ENCODE measurements around the gene PFKFB2. TPM values are rescaled to one million over a fixed set of nuclear protein-coding genes. Genes with fewer than 3 reads are reported as not detected.

The PFKFB2 gene
- total RNA-seq, 2 donors from 2014 or later, result 5.6 to 6.1 TPM

DNA sequence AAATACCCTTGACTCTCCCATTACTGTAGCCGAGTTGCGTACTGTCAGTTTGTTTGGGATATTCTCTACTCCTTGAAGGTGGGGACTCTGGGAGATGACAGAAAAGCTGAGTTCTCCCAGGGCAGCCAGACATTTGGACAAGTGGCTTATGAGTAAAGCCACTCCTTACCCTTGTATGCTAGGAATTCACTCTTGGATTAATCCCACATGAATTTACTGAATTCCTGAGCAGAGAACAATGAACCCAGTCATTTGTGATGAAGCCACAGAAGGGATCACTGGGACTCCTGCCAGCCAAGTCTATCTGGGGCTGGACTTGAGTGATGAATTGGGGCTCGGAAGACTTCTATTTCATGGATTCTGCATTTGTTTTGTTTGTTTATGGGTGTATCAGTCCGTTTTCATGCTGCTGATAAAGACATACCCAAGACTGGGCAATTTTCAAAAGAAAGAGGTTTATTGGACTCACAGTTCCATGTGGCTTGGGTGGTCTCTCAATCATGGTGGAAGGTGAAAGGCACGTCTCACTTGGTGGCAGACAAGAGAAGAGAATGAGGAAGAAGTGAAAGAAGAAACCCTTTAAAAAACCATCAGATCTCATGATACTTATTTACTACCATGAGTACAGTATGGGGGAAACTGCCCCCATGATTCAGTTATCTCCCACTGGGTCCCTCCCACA, 45.6 kb upstream of the PFKFB2 start:
- no peak for TF ChIP-seq POLR2AphosphoS5 (IDR thresholded peaks at IDR 0.05)
- no peak for TF ChIP-seq POLR2A (IDR thresholded peaks at IDR 0.05)
- TF ChIP-seq, protein P1, sequence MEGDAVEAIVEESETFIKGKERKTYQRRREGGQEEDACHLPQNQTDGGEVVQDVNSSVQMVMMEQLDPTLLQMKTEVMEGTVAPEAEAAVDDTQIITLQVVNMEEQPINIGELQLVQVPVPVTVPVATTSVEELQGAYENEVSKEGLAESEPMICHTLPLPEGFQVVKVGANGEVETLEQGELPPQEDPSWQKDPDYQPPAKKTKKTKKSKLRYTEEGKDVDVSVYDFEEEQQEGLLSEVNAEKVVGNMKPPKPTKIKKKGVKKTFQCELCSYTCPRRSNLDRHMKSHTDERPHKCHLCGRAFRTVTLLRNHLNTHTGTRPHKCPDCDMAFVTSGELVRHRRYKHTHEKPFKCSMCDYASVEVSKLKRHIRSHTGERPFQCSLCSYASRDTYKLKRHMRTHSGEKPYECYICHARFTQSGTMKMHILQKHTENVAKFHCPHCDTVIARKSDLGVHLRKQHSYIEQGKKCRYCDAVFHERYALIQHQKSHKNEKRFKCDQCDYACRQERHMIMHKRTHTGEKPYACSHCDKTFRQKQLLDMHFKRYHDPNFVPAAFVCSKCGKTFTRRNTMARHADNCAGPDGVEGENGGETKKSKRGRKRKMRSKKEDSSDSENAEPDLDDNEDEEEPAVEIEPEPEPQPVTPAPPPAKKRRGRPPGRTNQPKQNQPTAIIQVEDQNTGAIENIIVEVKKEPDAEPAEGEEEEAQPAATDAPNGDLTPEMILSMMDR (IDR thresholded peaks at IDR 0.05), result no peak
- H3K4me1 ChIP-seq (replicated peaks), result peaks cover 27% of the 10 kb centered on the region
- no peaks in the 10 kb centered on the region for H3K36me3 ChIP-seq
- peak; percentile 61 for DNase-seq (ENCODE audit: low spot score)
- H3K27ac ChIP-seq, result peak overlapping the region; percentile 21 to 59
- WGBS, result 56% methylated on average over 5 of the region's 5 CpGs
- H3K4me3 ChIP-seq, result no peak overlapping the region
- H3K27me3 ChIP-seq (replicated peaks; ENCODE audit: insufficient read depth), result no peaks in the 10 kb centered on the region
- intact Hi-C loops (cut with DNase I), result no loop called here
- no peaks in the 10 kb centered on the region for H3K9me3 ChIP-seq

DNA sequence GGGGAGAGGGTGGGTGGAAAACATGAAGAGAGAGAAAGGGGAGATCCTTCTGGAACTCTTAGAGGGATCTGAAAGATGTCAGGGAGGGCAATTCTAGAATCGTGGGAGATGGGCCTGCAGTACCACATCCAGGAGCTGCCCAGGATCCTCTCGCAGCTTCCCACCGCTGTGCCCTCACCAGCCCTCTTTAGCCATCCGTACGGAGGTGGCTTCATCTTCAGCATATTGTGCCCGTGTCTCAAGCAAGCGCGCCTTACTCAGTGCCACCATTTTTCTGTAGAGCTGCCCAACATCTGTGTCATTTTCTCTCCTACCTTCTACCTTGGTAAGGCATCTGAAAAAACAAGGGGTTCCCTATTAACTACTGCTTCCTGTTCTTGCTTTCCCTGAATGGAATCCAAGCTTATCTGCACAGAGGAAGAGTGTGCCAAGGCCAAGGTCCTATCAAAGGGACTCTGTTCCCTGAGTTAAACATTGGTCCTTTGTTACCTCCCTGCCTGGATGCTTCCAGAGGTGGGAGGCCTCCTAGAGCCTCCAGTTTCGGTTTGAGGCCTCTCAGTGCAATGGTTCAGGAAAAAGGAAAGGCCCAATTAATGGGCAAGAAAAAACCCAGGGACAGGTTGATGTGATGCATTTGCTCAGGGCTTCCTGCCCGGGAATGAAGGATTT, 43.8 kb upstream of the PFKFB2 start:
- H3K27ac ChIP-seq, result peak overlapping the region; percentile 59 to 88
- intact Hi-C loops (cut with DNase I), result no loop called here

DNA sequence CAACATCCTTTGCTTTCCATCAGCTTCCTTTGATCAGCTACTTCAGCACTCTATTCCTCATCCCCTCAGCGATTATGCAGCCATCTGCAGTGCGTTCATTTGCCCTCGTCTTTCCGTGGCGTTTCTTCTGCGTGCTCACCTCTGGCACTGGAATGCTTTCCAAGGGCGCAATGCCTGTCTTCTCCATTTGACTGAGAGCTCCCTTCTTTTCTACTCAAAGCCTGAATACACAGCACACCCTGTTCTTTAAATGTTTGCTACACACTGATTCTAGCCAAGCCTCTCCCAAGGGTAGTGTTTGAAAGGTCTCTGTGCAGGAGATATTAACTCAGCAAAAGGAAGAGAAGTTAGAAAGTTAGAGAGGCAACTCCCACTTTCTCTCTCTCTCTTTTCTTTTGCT, 43.1 kb upstream of the PFKFB2 start:
- Histone ChIP-seq H3K36me3 (no peaks in the 10 kb centered on the region), H3K27me3 (replicated peaks; ENCODE audit: insufficient read depth) (no peaks in the 10 kb centered on the region), H3K4me1 (replicated peaks) (peaks cover 18% of the 10 kb centered on the region), H3K9me3 (no peaks in the 10 kb centered on the region), H3K4me3 (no peak overlapping the region), H3K27ac (peak overlapping the region; percentile 59 to 88)
- WGBS, result 45% methylated on average over 7 of the region's 7 CpGs
- TF ChIP-seq, protein P1 (IDR thresholded peaks at IDR 0.05), result no peak
- peak; percentile 82 for TF ChIP-seq POLR2AphosphoS5 (IDR thresholded peaks at IDR 0.05)
- intact Hi-C loops (cut with DNase I), result no loop called here
- peak; percentile 63 for DNase-seq (ENCODE audit: low spot score)

More for the DNA sequence above, 43.8 kb upstream of the PFKFB2 start:
- 87% methylated on average over 10 of the region's 10 CpGs for WGBS
- TF ChIP-seq POLR2AphosphoS5 (IDR thresholded peaks at IDR 0.05), result no peak
- TF ChIP-seq, protein P1 (IDR thresholded peaks at IDR 0.05), result no peak
- TF ChIP-seq POLR2A (IDR thresholded peaks at IDR 0.05), result no peak
- no peak for DNase-seq (ENCODE audit: low spot score)
- H3K27me3 ChIP-seq (replicated peaks; ENCODE audit: insufficient read depth), result no peaks in the 10 kb centered on the region
- peaks cover 18% of the 10 kb centered on the region for H3K4me1 ChIP-seq (replicated peaks)
- no peaks in the 10 kb centered on the region for H3K36me3 ChIP-seq
- H3K4me3 ChIP-seq, result no peak overlapping the region
- no peaks in the 10 kb centered on the region for H3K9me3 ChIP-seq

DNA sequence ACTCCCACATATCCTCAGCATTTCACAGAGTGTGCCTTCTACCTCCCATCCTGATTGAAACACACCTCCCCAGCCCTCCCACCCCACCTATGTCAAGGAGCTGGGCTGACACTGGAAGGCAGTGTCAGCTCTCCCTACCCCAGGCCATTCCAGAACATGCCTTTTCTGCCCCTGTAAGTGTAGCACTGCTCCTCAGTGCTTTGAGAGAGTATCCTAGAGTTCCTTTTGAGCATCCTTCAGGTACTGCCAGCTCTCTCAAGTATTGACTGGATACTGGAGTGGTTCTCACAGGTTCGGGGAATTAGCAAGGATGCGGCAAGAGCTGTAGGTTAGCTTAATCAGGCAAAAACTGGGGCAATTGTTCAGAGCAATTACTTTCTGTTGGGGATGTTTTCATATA, 42.3 kb upstream of the PFKFB2 start:
- H3K4me3 ChIP-seq, result no peak overlapping the region
- H3K27ac ChIP-seq, result peak overlapping the region; percentile 59 to 88
- intact Hi-C loops (cut with DNase I), result no loop called here
- TF ChIP-seq POLR2A (IDR thresholded peaks at IDR 0.05) (no peak), POLR2AphosphoS5 (IDR thresholded peaks at IDR 0.05) (no peak)
- WGBS, result 100% methylated on average over 2 of the region's 2 CpGs
- H3K9me3 ChIP-seq, result no peaks in the 10 kb centered on the region
- H3K27me3 ChIP-seq (replicated peaks; ENCODE audit: insufficient read depth), result no peaks in the 10 kb centered on the region
- no peak for DNase-seq (ENCODE audit: low spot score)
- H3K4me1 ChIP-seq (replicated peaks), result peaks cover 14% of the 10 kb centered on the region
- no peaks in the 10 kb centered on the region for H3K36me3 ChIP-seq

DNA sequence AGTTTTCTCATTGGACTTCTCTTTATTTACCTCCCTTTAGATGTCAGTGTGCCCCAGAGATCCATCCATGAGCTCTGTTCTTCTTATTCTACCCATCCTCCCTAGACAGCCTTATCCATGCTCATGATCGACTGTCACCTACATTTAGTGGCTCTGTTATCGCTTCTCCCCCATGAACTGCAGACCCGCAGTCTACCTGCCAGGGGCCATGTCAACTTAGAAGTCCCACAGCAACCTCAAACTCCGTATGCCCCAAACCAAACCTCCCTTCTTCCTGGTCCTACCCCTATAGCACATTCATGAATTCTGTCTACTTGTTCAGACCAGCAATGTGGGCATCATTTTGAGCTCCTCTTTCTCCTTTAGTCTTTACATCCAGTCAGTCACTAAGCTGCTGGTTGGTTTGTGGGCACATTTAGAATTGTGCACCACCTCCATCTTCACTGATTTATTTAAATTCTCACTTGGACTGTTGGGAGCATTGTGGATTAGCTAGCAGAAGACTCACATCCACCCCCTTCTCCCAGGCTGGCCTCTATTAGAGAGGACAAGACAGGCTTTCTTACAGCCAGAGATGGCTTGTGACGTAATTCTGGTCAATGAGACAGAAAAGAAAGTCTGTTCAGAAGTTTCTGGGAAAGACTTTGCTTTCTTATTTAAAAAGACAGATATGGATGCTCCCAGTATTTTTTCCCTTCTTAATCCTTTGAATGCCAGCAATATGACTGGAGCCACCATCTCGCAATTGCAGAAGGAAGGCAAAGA, 39.6 kb upstream of the PFKFB2 start:
- Histone ChIP-seq H3K4me1 (replicated peaks) (peaks cover 14% of the 10 kb centered on the region), H3K27ac (no peak overlapping the region), H3K9me3 (no peaks in the 10 kb centered on the region), H3K27me3 (replicated peaks; ENCODE audit: insufficient read depth) (no peaks in the 10 kb centered on the region), H3K36me3 (no peaks in the 10 kb centered on the region), H3K4me3 (no peak overlapping the region)
- intact Hi-C loops (cut with DNase I), result no loop called here
- DNase-seq (ENCODE audit: low spot score), result no peak
- WGBS, result 97% methylated on average over 6 of the region's 6 CpGs
- TF ChIP-seq POLR2A (IDR thresholded peaks at IDR 0.05) (no peak), POLR2AphosphoS5 (IDR thresholded peaks at IDR 0.05) (no peak)
- TF ChIP-seq, protein P1 (IDR thresholded peaks at IDR 0.05), result no peak
